Measurements from ENCODE around the gene SLC1A5.
"Not testable (repeated sequence)": the region's sequence is repeated elsewhere in the genome, so short reads cannot be mapped to it uniquely, and the experiment has no call there.

The SLC1A5 gene

DNA sequence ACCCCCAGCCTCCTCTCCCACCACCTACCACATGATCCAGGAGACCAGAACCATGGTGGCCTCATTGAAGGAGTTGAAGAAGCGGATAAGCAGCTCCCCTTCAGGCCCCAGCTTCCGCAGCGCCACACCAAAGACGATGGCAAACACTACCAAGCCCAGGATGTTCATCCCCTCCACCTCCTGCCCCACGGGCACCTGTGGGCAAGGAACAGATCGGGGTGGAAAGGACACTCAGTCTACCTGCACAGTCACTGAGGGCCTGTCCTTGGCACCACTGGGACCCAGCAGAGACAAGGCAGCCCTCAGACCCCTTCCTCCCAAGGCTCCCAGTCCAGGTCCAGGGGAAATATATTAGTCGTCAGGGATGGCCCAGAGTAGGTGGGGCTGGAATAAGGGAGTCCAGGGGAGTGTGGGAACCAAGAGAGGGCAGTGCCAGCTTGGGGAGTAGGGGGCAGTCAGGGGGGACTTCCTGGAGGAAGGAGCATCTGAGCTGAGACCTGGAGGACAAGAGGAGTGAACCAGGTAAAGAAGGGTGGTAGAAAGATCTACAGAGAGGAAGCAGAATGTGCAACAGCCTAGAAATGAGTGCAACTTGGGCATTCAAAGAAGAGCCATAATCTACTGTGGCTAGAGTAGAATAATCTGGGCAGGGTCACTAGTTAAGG, 5.9 kb downstream of the SLC1A5 start:
- Histone ChIP-seq H3K36me3 (ENCODE audit: control insufficient read depth, insufficient read depth, low read length) (peaks cover 33% of the 10 kb centered on the region), H3K27me3 (ENCODE audit: control insufficient read depth, insufficient read depth, low read length) (no peaks in the 10 kb centered on the region), H3K9ac (ENCODE audit: low read depth, low read length) (no peak overlapping the region), H3K9me3 (ENCODE audit: control insufficient read depth, insufficient read depth, low read length) (no peaks in the 10 kb centered on the region), H3K4me3 (ENCODE audit: low read depth, low read length) (no peak overlapping the region), H3K4me1 (ENCODE audit: control insufficient read depth, insufficient read depth, low read length) (peaks cover 13% of the 10 kb centered on the region)

DNA sequence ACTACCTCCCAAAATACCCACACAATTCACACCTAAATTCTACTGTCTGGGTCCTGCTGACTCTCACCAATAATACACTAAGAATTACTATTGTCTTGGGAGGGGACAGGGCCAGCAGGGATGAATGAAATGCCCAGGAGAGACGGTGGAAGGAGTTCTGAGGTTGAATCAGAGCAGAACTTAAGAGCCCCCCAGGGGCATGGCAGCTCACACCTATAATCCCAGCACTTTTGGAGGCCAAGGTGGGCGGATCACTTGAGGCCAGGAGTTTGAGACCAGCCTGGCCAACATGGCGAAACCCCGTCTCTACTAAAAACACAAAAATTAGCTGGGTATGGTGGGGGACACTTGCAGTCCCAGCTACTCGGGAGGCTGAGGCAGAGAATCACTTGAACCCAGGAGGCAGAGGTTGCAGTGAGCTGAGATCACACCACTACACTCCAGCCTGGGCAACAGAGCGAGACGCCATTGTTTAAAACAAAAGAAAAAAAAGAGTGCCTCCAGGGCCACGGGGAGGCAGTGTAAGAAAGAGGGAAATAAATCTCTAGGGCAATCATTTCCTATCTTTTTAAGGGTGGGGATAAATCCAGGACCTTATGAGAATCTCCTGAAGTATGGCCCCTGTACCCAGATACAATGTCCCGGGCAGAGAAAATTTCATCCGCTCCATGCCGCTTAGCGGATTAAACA, 10.3 kb downstream of the SLC1A5 start:
- H3K9me3 ChIP-seq (ENCODE audit: control insufficient read depth, insufficient read depth, low read length); H3K4me3 ChIP-seq (ENCODE audit: low read depth, low read length); H3K9ac ChIP-seq (ENCODE audit: low read depth, low read length); H3K27me3 ChIP-seq (ENCODE audit: control insufficient read depth, insufficient read depth, low read length); H3K4me1 ChIP-seq (ENCODE audit: control insufficient read depth, insufficient read depth, low read length): not testable (repeated sequence)
- peaks cover 45% of the 10 kb centered on the region for H3K36me3 ChIP-seq (ENCODE audit: control insufficient read depth, insufficient read depth, low read length)

DNA sequence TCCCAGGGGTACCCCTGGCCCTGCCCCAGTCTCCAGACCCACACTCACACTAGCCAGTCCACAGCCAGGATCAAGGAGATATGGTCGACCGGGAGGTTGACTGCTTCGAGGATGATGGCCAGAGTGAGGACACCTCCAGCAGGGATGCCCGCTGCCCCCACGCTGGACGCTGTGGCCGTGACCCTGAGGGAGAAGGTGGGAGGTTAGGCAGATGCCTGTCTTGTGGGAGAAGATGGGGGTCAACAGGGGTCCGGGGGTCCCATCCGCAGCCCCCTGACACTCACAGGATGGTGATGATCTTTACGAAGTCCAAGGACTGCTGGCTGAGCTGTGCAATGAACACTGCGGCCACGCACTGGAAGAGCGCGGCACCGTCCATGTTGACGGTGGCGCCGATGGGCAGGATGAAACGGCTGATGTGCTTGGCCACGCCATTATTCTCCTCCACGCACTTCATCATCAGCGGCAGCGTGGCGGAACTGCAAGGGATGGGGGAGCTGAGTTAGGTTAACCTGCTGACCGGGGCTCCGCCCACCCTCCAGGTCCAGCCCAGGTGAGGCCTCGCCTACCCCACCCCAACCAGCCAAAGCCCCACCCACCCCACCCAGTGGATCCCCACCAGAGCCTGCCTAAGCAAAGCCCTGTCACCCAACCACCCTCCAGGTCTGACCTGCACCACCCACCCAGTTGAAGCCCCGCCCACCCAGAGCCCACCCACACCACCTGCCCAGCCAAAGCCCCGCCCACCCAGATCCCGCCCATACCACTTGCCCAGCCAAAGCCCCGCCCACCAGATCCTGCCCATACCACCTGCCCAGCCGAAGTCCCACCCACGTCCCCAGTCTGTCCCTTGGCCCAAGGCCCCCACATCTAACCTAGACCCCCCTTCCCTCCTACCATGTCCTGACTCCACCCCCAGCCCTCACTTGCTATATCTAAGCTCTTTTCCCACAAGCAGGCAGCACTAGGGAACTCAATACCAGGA, 11.2 kb downstream of the SLC1A5 start:
- Histone ChIP-seq H3K27me3 (ENCODE audit: control insufficient read depth, insufficient read depth, low read length) (no peaks in the 10 kb centered on the region), H3K9me3 (ENCODE audit: control insufficient read depth, insufficient read depth, low read length) (no peaks in the 10 kb centered on the region), H3K4me3 (ENCODE audit: low read depth, low read length) (no peak overlapping the region), H3K4me1 (ENCODE audit: control insufficient read depth, insufficient read depth, low read length) (no peaks in the 10 kb centered on the region), H3K36me3 (ENCODE audit: control insufficient read depth, insufficient read depth, low read length) (peaks cover 37% of the 10 kb centered on the region), H3K9ac (ENCODE audit: low read depth, low read length) (no peak overlapping the region)

DNA sequence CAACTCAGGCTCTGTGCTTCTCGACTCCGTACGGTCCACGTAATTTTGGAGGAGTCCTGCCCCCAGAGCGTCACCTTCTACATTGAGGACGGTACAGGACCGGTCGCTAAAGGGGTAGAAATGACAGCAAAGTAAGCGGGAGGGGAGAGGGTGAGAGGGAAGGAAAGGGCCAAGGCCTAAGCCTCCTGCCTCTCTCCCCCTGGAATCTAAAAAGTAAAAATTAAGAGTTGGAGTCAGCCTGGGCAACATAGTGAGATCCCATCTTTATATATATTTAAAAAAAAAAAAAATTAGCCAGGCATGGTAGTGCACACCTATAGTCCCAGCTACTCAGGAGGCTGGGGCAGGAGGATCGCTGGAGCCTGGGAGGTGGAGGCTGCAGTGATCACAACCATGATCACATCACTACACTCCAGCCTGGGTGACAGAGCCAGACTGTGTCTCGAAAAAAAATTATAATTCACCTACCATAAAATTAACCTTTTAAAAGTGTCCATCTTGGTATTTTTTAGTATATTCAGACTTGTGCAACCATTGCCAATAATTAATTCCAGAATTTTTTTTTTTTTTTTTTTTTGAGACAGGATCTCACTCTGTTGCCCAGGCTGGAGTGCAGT, 12.6 kb downstream of the SLC1A5 start:
- no peaks in the 10 kb centered on the region for H3K4me1 ChIP-seq (ENCODE audit: control insufficient read depth, insufficient read depth, low read length)
- H3K36me3 ChIP-seq (ENCODE audit: control insufficient read depth, insufficient read depth, low read length): peaks cover 30% of the 10 kb centered on the region
- no peak overlapping the region for H3K4me3 ChIP-seq (ENCODE audit: low read depth, low read length)
- no peaks in the 10 kb centered on the region for H3K27me3 ChIP-seq (ENCODE audit: control insufficient read depth, insufficient read depth, low read length)
- no peaks in the 10 kb centered on the region for H3K9me3 ChIP-seq (ENCODE audit: control insufficient read depth, insufficient read depth, low read length)
- H3K9ac ChIP-seq (ENCODE audit: low read depth, low read length): no peak overlapping the region

DNA sequence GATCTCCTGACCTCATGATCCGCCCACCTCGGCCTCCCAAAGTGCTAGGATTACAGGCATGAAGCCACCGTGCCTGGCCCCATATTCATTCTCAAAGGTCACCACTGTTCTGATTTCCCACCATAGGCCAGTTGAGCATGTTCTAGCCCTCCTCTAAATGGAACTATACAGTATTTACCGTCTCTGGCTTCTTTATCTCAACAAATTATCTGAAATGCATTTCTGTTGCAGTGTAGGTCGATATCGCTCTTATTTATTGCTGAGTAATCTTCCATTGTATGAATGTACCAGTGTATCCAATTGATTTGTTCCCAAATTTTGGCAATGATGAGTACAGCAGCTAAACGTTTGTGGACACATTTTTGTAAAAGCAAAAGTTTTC, 15.4 kb downstream of the SLC1A5 start:
- Histone ChIP-seq H3K9ac (ENCODE audit: low read depth, low read length) (no peak overlapping the region), H3K9me3 (ENCODE audit: control insufficient read depth, insufficient read depth, low read length) (no peaks in the 10 kb centered on the region), H3K27me3 (ENCODE audit: control insufficient read depth, insufficient read depth, low read length) (no peaks in the 10 kb centered on the region), H3K36me3 (ENCODE audit: control insufficient read depth, insufficient read depth, low read length) (peaks cover 23% of the 10 kb centered on the region), H3K4me1 (ENCODE audit: control insufficient read depth, insufficient read depth, low read length) (no peaks in the 10 kb centered on the region), H3K4me3 (ENCODE audit: low read depth, low read length) (no peak overlapping the region)

DNA sequence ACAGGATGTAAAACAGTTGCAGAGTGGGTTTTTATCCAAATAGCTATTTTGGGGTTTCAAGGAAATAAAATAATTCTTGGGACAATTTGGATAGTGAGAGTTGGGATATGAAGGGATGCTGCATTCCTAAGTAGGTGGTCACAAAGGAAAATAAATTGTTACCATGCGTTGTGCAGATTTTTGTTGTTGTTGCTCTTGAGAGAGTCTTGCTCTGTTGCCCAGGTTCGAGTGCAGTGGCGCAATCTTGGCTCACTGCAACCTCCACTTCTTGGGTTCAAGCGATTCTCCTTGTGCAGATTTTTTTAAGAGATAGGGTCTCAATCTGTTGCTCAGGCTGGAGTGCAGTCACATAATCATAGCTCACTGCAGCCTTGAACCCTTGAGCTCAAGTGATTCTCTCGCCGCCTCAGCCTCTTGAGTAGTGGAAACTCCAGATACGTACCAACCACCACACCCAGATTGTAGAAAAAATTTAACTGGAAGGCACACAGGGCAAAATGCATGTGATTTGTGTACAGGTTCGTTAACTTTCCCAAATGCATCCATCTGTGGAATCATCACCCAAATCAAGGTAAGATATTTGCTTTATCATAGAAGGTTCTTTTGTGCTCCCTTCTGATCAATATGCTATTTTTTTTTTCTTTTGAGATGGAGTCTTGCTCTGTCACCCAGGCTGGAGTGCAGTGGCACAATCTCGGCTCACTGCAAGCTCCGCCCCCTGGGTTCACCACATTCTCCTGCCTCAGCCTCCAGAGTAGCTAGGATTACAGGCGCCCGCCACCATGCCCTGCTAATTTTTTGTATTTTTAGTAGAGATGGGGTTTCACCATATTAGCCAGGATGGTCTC, 16.0 kb downstream of the SLC1A5 start:
- no peaks in the 10 kb centered on the region for H3K9me3 ChIP-seq (ENCODE audit: control insufficient read depth, insufficient read depth, low read length)
- H3K4me1 ChIP-seq (ENCODE audit: control insufficient read depth, insufficient read depth, low read length): no peaks in the 10 kb centered on the region
- H3K36me3 ChIP-seq (ENCODE audit: control insufficient read depth, insufficient read depth, low read length): peaks cover 23% of the 10 kb centered on the region
- no peaks in the 10 kb centered on the region for H3K27me3 ChIP-seq (ENCODE audit: control insufficient read depth, insufficient read depth, low read length)
- H3K4me3 ChIP-seq (ENCODE audit: low read depth, low read length): no peak overlapping the region
- H3K9ac ChIP-seq (ENCODE audit: low read depth, low read length): no peak overlapping the region

DNA sequence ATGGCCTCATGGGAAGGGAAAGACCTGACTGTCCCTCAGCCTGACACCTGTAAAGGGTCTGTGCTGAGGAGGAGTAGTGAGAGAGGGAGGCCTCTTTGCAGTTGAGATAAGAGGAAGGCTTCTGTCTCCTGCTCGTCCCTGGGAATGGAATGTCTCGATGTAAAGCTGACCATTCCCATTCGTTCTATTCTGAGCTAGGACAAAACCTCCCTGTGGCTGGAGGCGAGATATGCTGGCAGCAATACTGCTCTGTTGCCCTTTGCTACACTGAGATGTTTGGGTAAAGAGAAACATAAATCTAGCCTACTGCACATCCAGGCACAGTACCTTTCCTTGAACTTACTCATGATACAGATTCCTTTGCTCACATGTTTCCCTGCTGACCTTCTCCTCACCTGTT, 19.6 kb downstream of the SLC1A5 start:
- H3K36me3 ChIP-seq (ENCODE audit: control insufficient read depth, insufficient read depth, low read length); H3K4me3 ChIP-seq (ENCODE audit: low read depth, low read length); H3K9me3 ChIP-seq (ENCODE audit: control insufficient read depth, insufficient read depth, low read length); H3K9ac ChIP-seq (ENCODE audit: low read depth, low read length); H3K27me3 ChIP-seq (ENCODE audit: control insufficient read depth, insufficient read depth, low read length); H3K4me1 ChIP-seq (ENCODE audit: control insufficient read depth, insufficient read depth, low read length): not testable (repeated sequence)

DNA sequence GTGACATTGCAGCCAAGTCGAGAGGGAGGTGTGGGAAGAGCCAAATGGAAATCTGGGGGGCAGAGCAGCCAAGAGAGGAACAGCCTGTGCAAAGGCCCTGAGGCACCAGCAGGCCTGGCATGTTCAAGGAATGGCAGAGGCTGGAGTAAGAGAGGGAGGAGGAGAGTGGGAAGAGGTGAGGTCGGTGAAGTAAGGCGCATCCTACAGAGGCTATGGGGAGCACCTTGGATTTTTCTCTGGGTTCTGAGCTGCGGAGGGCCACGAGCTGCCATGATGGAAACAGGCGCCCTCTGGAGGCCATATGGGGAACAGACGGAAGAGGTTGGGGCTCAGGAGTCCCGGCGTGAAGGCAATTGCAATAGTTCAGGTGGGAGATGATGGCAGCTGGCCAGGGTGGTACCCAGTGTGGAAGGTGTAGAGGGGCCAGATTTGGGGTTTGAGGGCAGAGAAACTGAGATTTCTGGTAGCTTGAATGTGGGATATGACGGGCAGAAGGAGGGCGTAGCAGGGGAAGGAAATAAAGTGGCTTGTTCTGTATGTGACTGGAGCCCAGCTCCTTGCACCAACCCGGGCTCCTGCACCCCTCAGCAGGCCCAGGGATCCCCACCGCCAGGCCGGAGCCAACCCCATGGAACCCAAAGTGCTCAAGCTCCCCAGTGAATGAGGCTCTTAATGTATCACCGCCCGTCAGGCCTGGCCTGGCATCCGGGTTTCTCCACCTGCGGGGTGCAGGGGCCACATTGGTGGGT, 21.7 kb downstream of the SLC1A5 start:
- Histone ChIP-seq H3K9ac (ENCODE audit: low read depth, low read length) (no peak overlapping the region), H3K4me1 (ENCODE audit: control insufficient read depth, insufficient read depth, low read length) (no peaks in the 10 kb centered on the region)

DNA sequence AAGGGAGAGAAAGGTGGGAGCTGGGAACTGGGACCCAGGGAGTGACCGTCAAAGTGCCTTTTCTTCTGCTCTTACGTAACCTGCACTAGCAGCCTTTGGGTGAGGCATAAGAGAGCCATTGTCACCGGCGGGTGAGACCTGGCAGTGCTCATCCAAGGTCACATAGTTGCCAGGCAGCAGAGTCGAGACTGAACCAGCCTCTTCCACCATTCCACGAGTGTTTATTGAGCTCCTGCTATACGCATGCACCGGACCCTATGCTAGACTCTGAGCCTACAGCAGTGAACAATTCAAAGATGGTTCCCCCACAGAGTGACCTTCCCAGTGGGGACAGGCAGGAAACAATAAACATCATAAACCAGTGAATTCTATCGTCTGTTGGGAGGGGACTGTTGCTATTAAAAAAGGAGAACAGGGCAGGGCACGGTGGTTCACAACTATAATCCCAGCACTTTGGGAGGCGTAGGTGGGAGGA, 23.5 kb downstream of the SLC1A5 start:
- Histone ChIP-seq H3K27me3 (ENCODE audit: control insufficient read depth, insufficient read depth, low read length) (no peaks in the 10 kb centered on the region), H3K4me1 (ENCODE audit: control insufficient read depth, insufficient read depth, low read length) (peaks cover 2% of the 10 kb centered on the region), H3K9me3 (ENCODE audit: control insufficient read depth, insufficient read depth, low read length) (no peaks in the 10 kb centered on the region), H3K4me3 (ENCODE audit: low read depth, low read length) (no peak overlapping the region), H3K9ac (ENCODE audit: low read depth, low read length) (no peak overlapping the region), H3K36me3 (ENCODE audit: control insufficient read depth, insufficient read depth, low read length) (no peaks in the 10 kb centered on the region)

More for the DNA sequence above, 21.7 kb downstream of the SLC1A5 start:
- Histone ChIP-seq H3K36me3 (ENCODE audit: control insufficient read depth, insufficient read depth, low read length) (no peaks in the 10 kb centered on the region), H3K27me3 (ENCODE audit: control insufficient read depth, insufficient read depth, low read length) (no peaks in the 10 kb centered on the region), H3K4me3 (ENCODE audit: low read depth, low read length) (no peak overlapping the region), H3K9me3 (ENCODE audit: control insufficient read depth, insufficient read depth, low read length) (no peaks in the 10 kb centered on the region)

DNA sequence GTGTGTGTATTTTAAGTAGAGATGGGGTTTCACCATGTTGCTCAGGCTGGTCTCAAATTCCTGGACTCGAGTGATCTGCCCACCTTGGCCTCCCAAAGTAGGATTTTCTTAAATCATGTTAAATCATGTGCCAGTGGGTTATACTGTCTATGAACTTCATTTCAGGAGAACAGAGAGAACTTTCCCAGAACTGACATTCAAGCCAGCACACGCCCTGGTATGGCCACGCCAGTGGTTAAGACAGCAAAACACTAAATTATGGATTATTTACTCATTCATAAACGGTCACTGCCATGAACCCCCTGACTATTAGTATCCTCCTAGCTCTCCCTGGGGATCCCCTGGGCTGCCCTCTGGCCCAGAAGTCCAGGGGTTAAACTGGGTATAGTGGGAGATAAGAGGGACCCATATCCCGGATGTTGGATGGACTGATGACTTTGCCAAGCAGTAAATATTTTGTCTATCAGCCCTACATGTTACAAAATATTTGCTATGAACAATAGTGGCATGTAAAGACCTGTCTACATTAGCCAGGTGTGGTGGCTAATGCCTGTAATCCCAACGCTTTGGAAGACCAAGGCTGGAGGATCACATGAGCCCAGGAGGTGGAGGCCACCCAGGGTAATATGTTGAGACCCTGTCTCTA, 26.0 kb downstream of the SLC1A5 start:
- no peak overlapping the region for H3K9ac ChIP-seq (ENCODE audit: low read depth, low read length)
- no peaks in the 10 kb centered on the region for H3K9me3 ChIP-seq (ENCODE audit: control insufficient read depth, insufficient read depth, low read length)
- H3K4me1 ChIP-seq (ENCODE audit: control insufficient read depth, insufficient read depth, low read length): peaks cover 2% of the 10 kb centered on the region
- H3K36me3 ChIP-seq (ENCODE audit: control insufficient read depth, insufficient read depth, low read length): no peaks in the 10 kb centered on the region
- no peaks in the 10 kb centered on the region for H3K27me3 ChIP-seq (ENCODE audit: control insufficient read depth, insufficient read depth, low read length)
- H3K4me3 ChIP-seq (ENCODE audit: low read depth, low read length): no peak overlapping the region

Measured in iPS-15b (cell line).